Gastroesophageal sphincter (tissue), 4 donors: ENCODE measurements around the gene KLHL9. TPM values are rescaled to one million over a fixed set of nuclear protein-coding genes. Genes with fewer than 3 reads are reported as not detected.

ENCODE experiments used
- ATAC-seq: fragments of 150-250 bp; one replicate; pipeline ENCODE4 v1.9.1; 2016; ENCODE audit warnings: mild to moderate bottlenecking, moderate library complexity
- H3K27ac ChIP-seq, 4 donors: fragments of 200-600 bp; sonication (generic) in 3 of 4; 1 replicate in 3 of 4; 2 replicates in 1 of 4; pipeline ENCODE4 v1.5.1; 2016 to 2019
- H3K27me3 ChIP-seq: fragments of 200-600 bp; sonication (generic); one replicate; pipeline ENCODE4 v1.5.1; 2019
- H3K36me3 ChIP-seq, 2 donors: fragments of 200-600 bp; sonication (generic); one replicate each; pipeline ENCODE4 v1.5.1; 2019; ENCODE audit warnings: control low read depth in 1 of 2
- H3K4me1 ChIP-seq, 3 donors: fragments of 200-600 bp; sonication (generic); 1 replicate in 2 of 3; 2 replicates in 1 of 3; pipeline ENCODE4 v1.5.1; 2016 to 2019; ENCODE audit warnings: control low read depth in 2 of 3
- H3K4me3 ChIP-seq, 2 donors: fragments of 200-600 bp; sonication (generic); one replicate each; pipeline ENCODE4 v1.5.1; 2019; ENCODE audit warnings: mild to moderate bottlenecking in 1 of 2, moderate library complexity in 1 of 2
- H3K9me3 ChIP-seq, 3 donors: fragments of 200-600 bp; sonication (generic); one replicate each; pipeline ENCODE4 v1.5.1; 2017 to 2019; ENCODE audit warnings: control low read depth in 2 of 3
- CTCF ChIP-seq, 4 experiments: fragments of 200-600 bp in 2 of 4; fragments of 450-650 bp in 2 of 4; sonication (generic) in 1 of 4; IDR thresholded peaks; one replicate each; pipeline ENCODE4 v1.5.1; 2017 to 2019; ENCODE audit warnings: antibody characterized with exemption in 4 of 4, mild to moderate bottlenecking in 2 of 4, moderate library complexity in 2 of 4
- EP300 ChIP-seq: sonication (generic); formaldehyde crosslinking; IDR thresholded peaks from one replicate; pipeline ENCODE4 v1.6.1; 2017; ENCODE audit warnings: antibody characterized with exemption, mild to moderate bottlenecking
- POLR2A ChIP-seq, 2 donors: fragments of 450-650 bp; IDR thresholded peaks; one replicate each; pipeline ENCODE4 v1.6.1; 2017; ENCODE audit warnings: antibody characterized with exemption in 2 of 2, mild to moderate bottlenecking in 2 of 2, moderate library complexity in 1 of 2
- POLR2AphosphoS5 ChIP-seq: sonication (generic); formaldehyde crosslinking; IDR thresholded peaks from one replicate; pipeline ENCODE4 v1.6.1; 2017; ENCODE audit warnings: antibody characterized with exemption
- WGBS, 2 donors: methylation state at CpG; one replicate each; pipeline ENCODE4 v1.1.5; 2018; ENCODE audit warnings: low coverage in 1 of 2; 5-methylcytosine and 5-hydroxymethylcytosine counted together
- total RNA-seq, 4 donors: library from RNA; depleted of rRNA; stranded (reverse); fragments of >200 nt; gene quantifications; one replicate each; pipeline ENCODE4 v1.1.0, GENCODE V29; 2016

Gene KLHL9
- total RNA-seq, 4 donors from 2014 or later = 20.5 to 32.1 (median 24.4) TPM

DNA sequence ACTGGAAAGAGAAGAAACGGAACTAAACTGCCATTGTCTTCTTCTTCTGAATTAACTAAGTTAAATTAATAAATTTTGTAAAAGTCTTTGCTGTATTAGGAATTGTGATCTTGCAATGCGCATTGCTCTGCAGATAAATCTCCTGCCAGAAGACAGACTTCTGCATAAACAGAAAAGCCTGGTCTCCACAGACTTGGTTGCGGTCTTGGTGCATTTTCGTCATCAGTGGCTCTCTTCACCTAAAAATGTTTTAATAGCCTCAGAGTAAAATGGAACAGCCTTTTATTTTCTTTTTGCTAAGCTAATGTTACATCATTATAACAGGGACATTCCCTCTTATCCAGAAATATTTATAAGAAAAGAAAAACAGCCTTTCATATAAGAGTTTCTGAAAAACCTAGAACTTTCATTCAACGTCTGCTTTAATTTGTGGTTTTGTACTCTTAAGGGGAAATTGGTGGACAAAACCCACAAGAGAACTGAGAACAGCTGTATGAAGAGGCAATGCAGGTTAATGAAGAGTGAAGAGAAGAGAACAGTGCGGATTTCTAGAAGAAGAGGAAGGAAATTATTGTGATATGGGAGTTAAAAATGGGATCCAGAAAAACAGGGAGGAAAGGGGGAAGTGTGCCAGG lies 40.2 kb downstream of the KLHL9 start:
- 41 to 60% methylated on average over 6 of the region's 6 CpGs for WGBS, 2 donors
- TF ChIP-seq POLR2AphosphoS5 (no peak), EP300 (no peak), POLR2A (IDR thresholded peaks at IDR 0.05) (no peak), CTCF (IDR thresholded peaks at IDR 0.05) (no peak)
- H3K27me3 ChIP-seq = no peaks in the 10 kb centered on the region
- no peak for ATAC-seq
- no peak overlapping the region for H3K4me3 ChIP-seq
- no peak overlapping the region for H3K27ac ChIP-seq
- H3K9me3 ChIP-seq = no peaks in the 10 kb centered on the region
- H3K4me1 ChIP-seq = no peaks in the 10 kb centered on the region
- H3K36me3 ChIP-seq = no peaks in the 10 kb centered on the region

DNA sequence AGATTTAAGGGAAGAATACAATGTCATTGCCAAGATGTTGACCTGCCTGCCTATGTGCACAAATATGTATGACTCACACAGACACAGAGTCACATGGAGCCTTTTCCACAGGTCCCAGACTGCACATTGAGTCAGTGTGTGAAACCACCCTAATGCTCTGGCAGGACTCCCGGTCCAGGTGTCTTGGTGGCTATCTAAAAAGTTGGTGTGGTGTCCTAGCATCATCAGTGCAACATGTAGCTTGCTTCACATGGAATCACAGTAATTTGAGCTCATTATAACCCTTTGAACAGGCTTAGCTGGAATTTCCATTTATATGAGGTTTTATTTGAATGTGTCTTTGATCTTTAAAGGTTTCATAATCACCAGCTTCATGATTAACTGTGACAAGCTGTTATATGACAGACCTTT lies 40.8 kb downstream of the KLHL9 start:
- Histone ChIP-seq H3K27me3 (no peaks in the 10 kb centered on the region), H3K9me3 (no peaks in the 10 kb centered on the region), H3K27ac (no peak overlapping the region), H3K4me1 (no peaks in the 10 kb centered on the region), H3K4me3 (no peak overlapping the region), H3K36me3 (no peaks in the 10 kb centered on the region)
- 67 to 92% methylated on average over 1 of the region's 1 CpG for WGBS, 2 donors
- ATAC-seq = no peak
- TF ChIP-seq CTCF (IDR thresholded peaks at IDR 0.05) = no peak
- TF ChIP-seq POLR2A (IDR thresholded peaks at IDR 0.05) = no peak
- TF ChIP-seq EP300 = no peak
- TF ChIP-seq POLR2AphosphoS5 = no peak

- Histone ChIP-seq H3K27ac (no peak overlapping the region), H3K4me1 (no peaks in the 10 kb centered on the region), H3K9me3 (no peaks in the 10 kb centered on the region), H3K27me3 (no peaks in the 10 kb centered on the region), H3K4me3 (no peak overlapping the region), H3K36me3 (no peaks in the 10 kb centered on the region)
- no peak for TF ChIP-seq EP300
- no peak for TF ChIP-seq POLR2A (IDR thresholded peaks at IDR 0.05)
- no peak for TF ChIP-seq CTCF (IDR thresholded peaks at IDR 0.05)
- TF ChIP-seq POLR2AphosphoS5 = no peak
- WGBS, 2 donors = 27 to 39% methylated on average over 2 of the region's 2 CpGs
- ATAC-seq = no peak
These were observed 45.4 kb downstream of the KLHL9 start for GRCh38 chr9:21289848-21290247.

GRCh38 chr9:21287280-21287679 lies 47.9 kb downstream of the KLHL9 start:
- no peak overlapping the region for H3K4me3 ChIP-seq
- H3K27me3 ChIP-seq = no peaks in the 10 kb centered on the region
- H3K36me3 ChIP-seq = no peaks in the 10 kb centered on the region
- TF ChIP-seq EP300 (no peak), POLR2A (IDR thresholded peaks at IDR 0.05) (no peak), POLR2AphosphoS5 (no peak), CTCF (IDR thresholded peaks at IDR 0.05) (no peak)
- no peaks in the 10 kb centered on the region for H3K9me3 ChIP-seq
- H3K4me1 ChIP-seq = no peaks in the 10 kb centered on the region
- ATAC-seq = no peak
- no peak overlapping the region for H3K27ac ChIP-seq
- 69 to 82% methylated on average over 3 of the region's 3 CpGs for WGBS, 2 donors

DNA sequence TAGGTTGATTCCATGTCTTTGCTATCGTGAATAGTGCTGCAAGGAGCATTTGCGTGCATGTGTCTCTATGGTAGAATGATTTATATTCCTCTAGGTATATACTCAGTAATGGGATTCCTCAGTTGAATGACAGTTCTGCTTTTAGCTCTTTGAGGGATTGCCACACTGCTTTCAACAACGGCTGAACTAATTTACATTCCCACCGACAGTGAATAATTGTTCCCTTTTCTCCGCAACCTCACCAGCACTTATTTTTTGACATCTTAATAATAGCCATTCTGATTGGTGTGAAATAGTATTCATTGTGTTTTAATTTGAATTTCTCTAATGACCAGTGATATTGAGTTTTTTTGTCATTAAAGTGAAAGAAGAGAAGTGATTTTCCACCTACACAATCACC lies 48.5 kb downstream of the KLHL9 start:
- no peak for ATAC-seq
- Histone ChIP-seq H3K4me3 (no peak overlapping the region), H3K4me1 (no peaks in the 10 kb centered on the region), H3K9me3 (no peaks in the 10 kb centered on the region), H3K36me3 (no peaks in the 10 kb centered on the region), H3K27me3 (no peaks in the 10 kb centered on the region), H3K27ac (no peak overlapping the region)
- TF ChIP-seq POLR2A (IDR thresholded peaks at IDR 0.05) = no peak
- WGBS, 2 donors = 79 to 83% methylated on average over 5 of the region's 5 CpGs
